GM12878 (cell line): ENCODE measurements around the gene NEK3. TPM values are rescaled to one million over a fixed set of nuclear protein-coding genes. Genes with fewer than 3 reads are reported as not detected.

ENCODE experiments used
- ATAC-seq: fragments of 200-7000 bp; cut with Tn5 transposase; 3 replicates; pipeline ENCODE4 v1.9.1; 2020; ENCODE audit warnings: mild to moderate bottlenecking, moderate library complexity
- BruUV-seq: library from RNA; stranded (reverse); fragments of 400-500 nt; replicated peaks from 2 replicates; lab custom pipeline; 2021; lab: Mats Ljungman, UMichigan
- CTCF ChIA-PET: fragments of 300-600 bp; sonication (Branson Sonifier 250); formaldehyde crosslinking; extraction: SDS; loops from one replicate; lab custom pipeline; 2021; ENCODE audit warnings: inconsistent platforms; lab: Yijun Ruan, JAX
- POLR2A ChIA-PET: fragments of 350-600 bp; formaldehyde crosslinking; extraction: SDS; loops from one replicate; lab custom pipeline; 2021; ENCODE audit warnings: inconsistent platforms; lab: Charles Lee
- RAD21 ChIA-PET: fragments of 300-600 bp; sonication (Branson Sonifier 250); formaldehyde crosslinking; loops from one replicate; lab custom pipeline; 2023; ENCODE audit warnings: antibody characterized with exemption; ENCODE audit not compliant: unreplicated experiment; lab: Charles Lee
- SMC1A ChIA-PET: fragments of 300-600 bp; sonication (Branson Sonifier 250); formaldehyde crosslinking; loops from one replicate; lab custom pipeline; 2023; ENCODE audit not compliant: unreplicated experiment, uncharacterized antibody; lab: Charles Lee
- DNase-seq: peaks from one replicate; pipeline ENCODE4 v3.0.0-alpha.2; 2011; ENCODE audit warnings: low read depth, low spot score
- FAIRE-seq: peaks from 3 replicates; lab custom pipeline; 2011; peaks lifted over from hg19 to GRCh38; lab: Jason Lieb, UNC
- H2AFZ ChIP-seq: 2 replicates; pipeline ENCODE4 v1.6.0; 2011; ENCODE audit warnings: low read depth, low read length, control low read depth; ENCODE audit not compliant: control insufficient read depth
- H3K27ac ChIP-seq: 2 replicates; pipeline ENCODE4 v1.5.1; 2011; ENCODE audit warnings: control low read depth; ENCODE audit not compliant: control insufficient read depth, insufficient read depth
- H3K27me3 ChIP-seq, 2 experiments: replicated peaks in 1 of 2; 2 replicates each; pipeline versions ENCODE4 v1.6.0 to v1.6.1; 2011; ENCODE audit warnings: low read length in 1 of 2; ENCODE audit not compliant: control insufficient read depth in 2 of 2, insufficient read depth in 2 of 2
- H3K36me3 ChIP-seq, 2 experiments: 2 replicates each; pipeline ENCODE4 v1.5.1; 2011; ENCODE audit warnings: low read length in 1 of 2; ENCODE audit not compliant: control insufficient read depth in 2 of 2, insufficient read depth in 2 of 2
- H3K4me1 ChIP-seq: 2 replicates; pipeline ENCODE4 v1.6.1; 2011; ENCODE audit warnings: mild to moderate bottlenecking, low read length, moderate library complexity, mixed read lengths; ENCODE audit not compliant: control insufficient read depth, insufficient read depth
- H3K4me2 ChIP-seq: 2 replicates; pipeline ENCODE4 v1.6.0; 2011; ENCODE audit warnings: control low read depth; ENCODE audit not compliant: control insufficient read depth, insufficient read depth
- H3K4me3 ChIP-seq: fragments of 200-600 bp; sonication (generic); 2 replicates; pipeline ENCODE4 v1.5.1; 2016
- H3K79me2 ChIP-seq: 2 replicates; pipeline ENCODE4 v1.6.0; 2011; ENCODE audit warnings: low read length; ENCODE audit not compliant: control insufficient read depth, insufficient read depth
- H3K9ac ChIP-seq: 2 replicates; pipeline ENCODE4 v1.8.0; 2011; ENCODE audit warnings: low read length, control low read depth, mixed read lengths; ENCODE audit not compliant: control insufficient read depth, insufficient read depth
- H3K9me3 ChIP-seq: replicated peaks from 3 replicates; pipeline ENCODE4 v1.5.1; 2011; ENCODE audit warnings: mild to moderate bottlenecking, low read length; ENCODE audit not compliant: control insufficient read depth, insufficient read depth
- H4K20me1 ChIP-seq: 2 replicates; pipeline ENCODE4 v1.6.0; 2011; ENCODE audit not compliant: control insufficient read depth, insufficient read depth
- ATF2 ChIP-seq: IDR thresholded peaks from 2 replicates; pipeline ENCODE4 v1.6.1; 2012; ENCODE audit warnings: low read length, inconsistent platforms
- CEBPB ChIP-seq, 2 experiments: fragments of 150-350 bp in 1 of 2; IDR thresholded peaks; 2 replicates each; pipeline ENCODE4 v1.6.1; 2012 to 2014; ENCODE audit warnings: low read depth in 2 of 2, low read length in 2 of 2, borderline replicate concordance in 1 of 2, inconsistent platforms in 1 of 2
- CHD1 ChIP-seq: IDR thresholded peaks from 2 replicates; pipeline ENCODE4 v1.6.1; 2012; ENCODE audit warnings: low read depth, low read length, improper control_type of control experiment
- FOS ChIP-seq: IDR thresholded peaks from 3 replicates; pipeline ENCODE4 v1.6.1; 2011; ENCODE audit warnings: borderline replicate concordance; ENCODE audit not compliant: insufficient read length; ENCODE audit errors: extremely low read depth
- NR2F1 ChIP-seq: fragments of 450-650 bp; conservative IDR thresholded peaks from 2 replicates; pipeline ENCODE4 v1.6.1; 2017; ENCODE audit warnings: mild to moderate bottlenecking
- NRF1 ChIP-seq: conservative IDR thresholded peaks from 2 replicates; pipeline ENCODE4 v1.6.1; 2011; ENCODE audit warnings: mild to moderate bottlenecking, low read depth, low read length, improper control_type of control experiment
- RB1 ChIP-seq: fragments of 450-650 bp; formaldehyde crosslinking; IDR thresholded peaks from 2 replicates; pipeline ENCODE4 v1.6.1; 2017; ENCODE audit warnings: mild to moderate bottlenecking, borderline replicate concordance
- RCOR1 ChIP-seq: conservative IDR thresholded peaks from 2 replicates; pipeline ENCODE4 v1.6.1; 2012; ENCODE audit warnings: low read depth, low read length, improper control_type of control experiment
- TCF3 ChIP-seq: IDR thresholded peaks from 2 replicates; pipeline ENCODE4 v1.6.1; 2012; ENCODE audit warnings: low read depth, mild to moderate bottlenecking, low read length, borderline replicate concordance; ENCODE audit not compliant: insufficient read depth
- YY1 ChIP-seq: IDR thresholded peaks from 2 replicates; pipeline ENCODE4 v1.6.1; 2011; ENCODE audit warnings: low read depth, mild to moderate bottlenecking, low read length
- WGBS: methylation state at CpG from one replicate; pipeline ENCODE4 v1.1.6; 2016; ENCODE audit warnings: low lambda C conversion rate; ENCODE audit not compliant: insufficient replicate concordance, insufficient coverage; ENCODE audit errors: missing lambda C conversion rate; 5-methylcytosine and 5-hydroxymethylcytosine counted together
- in situ Hi-C: fragments of 300-500 bp; cut with MboI; formaldehyde crosslinking; loops from 9 replicates; pipeline ENCODE4 v1.14.3; 2018; ENCODE audit warnings: mixed read lengths
- intact Hi-C: fragments of 100-400 bp; cut with micrococcal nuclease; formaldehyde crosslinking; loops from one replicate; pipeline ENCODE4 v1.14.2; 2022; ENCODE audit not compliant: unreplicated experiment
- polyA plus RNA-seq, 11 experiments: library from polyadenylated mRNA; depleted of rRNA in 4 of 11; unstranded in 6 of 11; stranded (reverse) in 5 of 11; fragments of >200 nt; fragmentation: Nextera tagmentation in 4 of 11; fragmentation: Illumina TruSeq in 1 of 11; extraction: Ambion mirVana in 4 of 11; extraction: Trizol in 1 of 11; gene quantifications; 1 replicate in 1 of 11; 2 replicates in 10 of 11; pipeline versions ENCODE4 v1.2.1 to v1.2.3, GENCODE V29; 2011 to 2016; ENCODE audit warnings: inconsistent platforms in 2 of 11, missing spikeins in 2 of 11, low read depth in 1 of 11
- total RNA-seq, 4 experiments: library from RNA; depleted of rRNA in 3 of 4; stranded (reverse); fragments of >200 nt in 3 of 4; fragmentation: Illumina TruSeq in 1 of 4; extraction: Trizol in 1 of 4; gene quantifications; 2 replicates each; pipeline versions ENCODE4 v1.2.1 to v1.2.3, GENCODE V29; 2013 to 2021
- TF ChIP-seq, protein P1 (sequence below): IDR thresholded peaks from 2 replicates; pipeline ENCODE4 v1.6.1; 2011; ENCODE audit warnings: mild to moderate bottlenecking, low read depth, low read length, moderate library complexity; ENCODE audit not compliant: insufficient replicate concordance
- TF ChIP-seq, protein P2 (sequence below): IDR thresholded peaks from 2 replicates; pipeline ENCODE4 v1.6.1; 2012; ENCODE audit warnings: low read depth, low read length, improper control_type of control experiment

The NEK3 gene
- total and polyA plus RNA-seq, 10 of the 15 experiments (the other 5 are each of a cell fraction or from before 2014, with no cell fraction given): 2.9 to 9.3 (median 5.9) TPM

GRCh38 chr13:52162279-52163101, 3.1 kb upstream of the NEK3 start:
- no peaks in the 10 kb centered on the region for H3K36me3 ChIP-seq
- H3K9ac ChIP-seq: no peak overlapping the region
- TF ChIP-seq NR2F1 (0 out of 2 replicates have a peak, but pooled peaks have one; percentile 66), RB1 (no peak)
- H3K4me2 ChIP-seq: no peak overlapping the region
- H2AFZ ChIP-seq: no peak overlapping the region
- WGBS: 88% methylated on average over 5 of the region's 5 CpGs
- in situ Hi-C loops: no loop called here
- no peak overlapping the region for H3K27ac ChIP-seq
- ChIA-PET RAD21 (no interaction called here), CTCF (no interaction called here), SMC1A (interaction anchor here (1.4 kb wide), 1 partner anchor 9 kb away, joined by 3 read pairs; no protein-coding TSS in a partner anchor), POLR2A (interaction anchor here (0.7 kb wide), 2 partner anchors 26 to 35 kb away, joined by 3 read pairs; no protein-coding TSS in a partner anchor)
- intact Hi-C loops: no loop called here
- H3K4me1 ChIP-seq: peaks cover 5% of the 10 kb centered on the region; the same call in 1 of the 2 replicates
- no peaks in the 10 kb centered on the region for H4K20me1 ChIP-seq
- no peak for DNase-seq
- no peak for FAIRE-seq
- H3K4me3 ChIP-seq: no peak overlapping the region
- no peaks in the 10 kb centered on the region for H3K79me2 ChIP-seq
- no peaks in the 10 kb centered on the region for H3K9me3 ChIP-seq
- ATAC-seq: no peak
- no peaks in the 10 kb centered on the region for H3K27me3 ChIP-seq
- BruUV-seq: no TSS peak

- Histone ChIP-seq H2AFZ (no peak overlapping the region), H3K9ac (no peak overlapping the region), H3K4me2 (no peak overlapping the region), H3K9me3 (no peaks in the 10 kb centered on the region), H3K4me1 (peaks cover 5% of the 10 kb centered on the region; the same call in 1 of the 2 replicates), H3K79me2 (no peaks in the 10 kb centered on the region), H3K27ac (no peak overlapping the region), H3K4me3 (no peak overlapping the region), H3K36me3 (no peaks in the 10 kb centered on the region), H3K27me3 (no peaks in the 10 kb centered on the region), H4K20me1 (no peaks in the 10 kb centered on the region)
- ChIA-PET SMC1A (interaction anchor here (1.2 kb wide), 1 partner anchor 16 kb away, joined by 3 read pairs; no protein-coding TSS in a partner anchor), RAD21 (no interaction called here), POLR2A (no interaction called here), CTCF (interaction anchor here (1.5 kb wide), 1 partner anchor 34 kb away, joined by 4 read pairs; no protein-coding TSS in a partner anchor)
- WGBS: 85% methylated on average over 3 of the region's 3 CpGs
- BruUV-seq: no TSS peak
- ATAC-seq: no peak
- FAIRE-seq: no peak
- intact Hi-C loops: no loop called here
- in situ Hi-C loops: no loop called here
- no peak for DNase-seq
- TF ChIP-seq, protein P1, sequence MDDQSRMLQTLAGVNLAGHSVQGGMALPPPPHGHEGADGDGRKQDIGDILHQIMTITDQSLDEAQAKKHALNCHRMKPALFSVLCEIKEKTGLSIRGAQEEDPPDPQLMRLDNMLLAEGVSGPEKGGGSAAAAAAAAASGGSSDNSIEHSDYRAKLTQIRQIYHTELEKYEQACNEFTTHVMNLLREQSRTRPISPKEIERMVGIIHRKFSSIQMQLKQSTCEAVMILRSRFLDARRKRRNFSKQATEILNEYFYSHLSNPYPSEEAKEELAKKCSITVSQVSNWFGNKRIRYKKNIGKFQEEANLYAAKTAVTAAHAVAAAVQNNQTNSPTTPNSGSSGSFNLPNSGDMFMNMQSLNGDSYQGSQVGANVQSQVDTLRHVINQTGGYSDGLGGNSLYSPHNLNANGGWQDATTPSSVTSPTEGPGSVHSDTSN: no peak
- TF ChIP-seq CEBPB (IDR thresholded peaks at IDR 0.05; ENCODE audit: borderline replicate concordance in 1 of 2, low read depth in 2 of 2, low read length in 2 of 2) (no peak), ATF2 (no peak), RCOR1 (no peak), FOS (no peak), YY1 (no peak), TCF3 (no peak), CHD1 (no peak), NRF1 (no peak)
- TF ChIP-seq, protein P2, sequence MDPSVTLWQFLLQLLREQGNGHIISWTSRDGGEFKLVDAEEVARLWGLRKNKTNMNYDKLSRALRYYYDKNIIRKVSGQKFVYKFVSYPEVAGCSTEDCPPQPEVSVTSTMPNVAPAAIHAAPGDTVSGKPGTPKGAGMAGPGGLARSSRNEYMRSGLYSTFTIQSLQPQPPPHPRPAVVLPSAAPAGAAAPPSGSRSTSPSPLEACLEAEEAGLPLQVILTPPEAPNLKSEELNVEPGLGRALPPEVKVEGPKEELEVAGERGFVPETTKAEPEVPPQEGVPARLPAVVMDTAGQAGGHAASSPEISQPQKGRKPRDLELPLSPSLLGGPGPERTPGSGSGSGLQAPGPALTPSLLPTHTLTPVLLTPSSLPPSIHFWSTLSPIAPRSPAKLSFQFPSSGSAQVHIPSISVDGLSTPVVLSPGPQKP: no peak
These were observed 1.8 kb upstream of the NEK3 start for GRCh38 chr13:52161181-52161646.
